ENCODE measurements around the gene MARCKS.

The MARCKS gene
- 10.5 to 1,497 (median 103) reads per million in 18 experiments for total RNA-seq

DNA sequence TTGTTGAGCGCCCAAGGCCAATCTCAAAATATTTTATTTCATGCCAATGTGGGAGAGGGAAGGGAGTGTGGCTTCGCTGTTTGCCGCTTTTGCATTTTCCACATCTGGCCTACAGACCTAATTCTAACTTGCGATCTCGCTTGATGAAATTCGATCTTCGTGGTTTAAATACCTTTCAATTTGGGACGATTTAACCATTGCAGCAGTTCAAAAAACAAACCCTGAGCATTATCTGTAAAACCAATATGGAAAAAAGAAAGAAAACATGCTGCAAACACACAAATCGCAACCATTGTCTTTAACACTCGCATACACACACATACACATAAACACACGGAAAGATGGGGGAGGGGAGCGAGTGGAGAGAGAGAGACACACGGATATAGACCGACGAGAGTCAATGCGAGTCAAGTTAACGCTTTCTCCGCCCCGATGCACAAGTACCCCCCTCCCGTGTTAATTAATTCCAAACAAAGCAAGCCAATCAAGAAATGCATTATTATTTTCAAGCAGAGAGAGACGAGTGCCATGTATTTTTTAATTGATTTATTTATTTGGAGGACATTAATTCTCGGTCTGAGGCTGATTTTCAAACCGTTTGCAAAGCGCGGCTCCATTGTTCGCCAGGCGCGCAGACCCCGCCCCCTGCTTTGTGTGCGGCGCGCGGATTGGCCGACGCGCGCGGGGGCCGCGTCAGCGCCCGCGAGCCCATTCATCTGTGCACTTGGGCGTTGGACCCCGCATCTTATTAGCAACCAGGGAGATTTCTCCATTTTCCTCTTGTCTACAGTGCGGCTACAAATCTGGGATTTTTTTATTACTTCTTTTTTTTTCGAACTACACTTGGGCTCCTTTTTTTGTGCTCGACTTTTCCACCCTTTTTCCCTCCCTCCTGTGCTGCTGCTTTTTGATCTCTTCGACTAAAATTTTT is at the start of gene MARCKS:
TSS of gene MARCKS (plus strand) at position 721 of the 931 bp plus-strand sequence. CDS start 401 bp downstream, outside the sequence.
- peak; percentile 76 to 80 for DNase-seq

DNA sequence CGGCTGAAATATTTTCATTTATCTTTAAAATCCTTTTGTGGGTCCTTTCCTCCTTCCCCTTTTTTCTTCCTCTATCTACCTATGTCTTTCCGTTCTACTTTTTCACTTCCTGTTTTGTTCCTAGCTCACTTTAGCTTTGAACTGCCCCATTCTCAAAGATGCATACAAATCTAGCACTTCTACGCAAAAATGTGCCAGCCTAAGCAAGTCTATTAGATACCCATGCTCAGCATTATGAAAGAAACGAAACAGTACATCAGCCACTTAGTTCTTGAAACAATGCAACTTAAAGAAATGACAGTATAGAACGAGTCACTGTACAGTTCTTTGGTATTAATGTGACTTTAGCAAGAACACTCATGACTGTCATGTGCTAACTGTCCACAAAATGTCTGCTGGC is 47.3 kb upstream of the MARCKS start:
- DNase-seq: peak; percentile 71 to 82

DNA sequence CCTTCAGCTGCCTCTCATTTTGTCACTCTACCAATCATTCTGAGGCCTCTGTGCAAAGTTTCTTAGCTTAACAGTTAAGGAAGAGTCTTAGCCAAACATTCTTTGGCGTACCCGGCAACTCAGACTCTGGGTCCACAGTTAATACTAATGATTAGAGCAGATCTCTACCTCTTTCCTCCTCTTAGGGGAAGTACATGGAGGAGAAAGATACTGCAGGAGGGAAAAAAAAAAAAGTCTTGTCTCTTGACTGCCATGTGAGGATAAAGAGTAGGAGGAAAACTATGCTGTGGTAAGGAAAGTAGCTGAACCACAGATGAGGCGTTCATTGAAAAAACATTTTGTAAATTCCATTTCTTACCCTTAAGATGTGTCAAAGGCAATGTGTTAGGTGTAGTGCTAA is 44.0 kb upstream of the MARCKS start:
- peak; percentile 23 to 27 for DNase-seq

DNA sequence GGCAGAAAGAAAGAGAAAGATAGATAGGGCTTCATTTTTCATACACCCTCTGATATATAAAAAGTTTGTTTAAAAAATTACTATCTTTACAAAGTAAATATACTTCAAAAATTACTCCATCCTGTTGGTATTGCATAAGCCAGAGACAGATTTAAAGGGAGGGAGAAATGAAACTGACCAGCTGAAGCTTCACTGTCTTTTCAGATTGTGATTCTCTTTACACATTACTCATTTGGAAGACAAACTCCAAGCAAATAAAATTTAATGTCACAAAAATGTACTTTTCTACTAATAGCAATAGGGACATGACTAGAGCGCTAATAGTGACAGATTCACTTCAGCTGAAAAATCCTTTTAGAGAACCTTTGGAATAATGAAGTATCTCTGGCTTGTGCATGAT is 38.6 kb upstream of the MARCKS start:
- DNase-seq: peak; percentile 13 to 25

DNA sequence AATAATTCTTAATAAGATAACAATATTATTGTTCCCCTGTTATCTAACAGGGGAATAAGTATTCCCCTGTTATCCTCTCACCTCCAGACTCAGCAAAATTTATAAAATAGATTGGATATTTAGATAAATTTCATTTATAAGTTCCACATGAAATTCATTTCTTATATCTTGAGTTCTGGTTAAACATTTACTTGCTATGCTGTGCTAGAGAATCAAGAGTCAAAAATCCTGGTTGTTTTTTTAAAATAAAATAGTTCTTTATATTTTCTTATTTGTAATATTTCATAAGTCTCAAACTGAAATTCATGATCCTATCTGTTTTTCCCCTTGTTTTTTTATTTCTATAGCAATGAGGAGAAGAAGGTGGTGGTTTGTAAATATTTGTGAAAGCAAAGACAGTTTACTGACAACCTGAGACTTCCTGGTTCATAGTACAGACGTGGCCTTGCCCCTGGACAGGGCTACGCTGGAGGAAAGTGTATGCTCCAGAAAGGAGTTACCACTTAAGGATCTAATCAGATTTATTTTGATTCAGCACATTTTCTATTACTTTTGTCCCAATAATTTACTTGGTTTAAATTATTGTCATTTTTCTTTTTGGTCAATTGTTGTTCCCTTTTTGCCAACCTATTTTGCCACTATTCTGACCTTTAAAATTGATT is 37.8 kb upstream of the MARCKS start:
- no peak for DNase-seq

DNA sequence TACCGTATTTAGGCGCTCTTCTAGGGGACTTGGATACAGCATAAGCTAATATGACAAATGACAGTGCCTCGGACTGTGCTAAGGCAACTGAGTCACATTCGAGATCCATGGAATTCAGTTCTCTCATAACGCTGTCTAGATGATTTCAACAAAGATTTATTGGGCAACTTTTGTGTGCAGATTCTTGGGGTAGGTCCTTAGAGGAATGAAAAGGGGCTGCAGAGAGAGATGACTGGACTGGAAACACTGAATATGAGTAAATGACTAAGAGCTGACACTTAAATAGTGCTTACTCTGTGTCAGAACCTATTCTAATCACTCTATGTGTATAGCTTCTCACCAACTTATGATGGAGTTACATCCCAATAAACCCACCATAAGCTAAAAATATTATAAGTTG is 36.4 kb upstream of the MARCKS start:
- DNase-seq: no peak

DNA sequence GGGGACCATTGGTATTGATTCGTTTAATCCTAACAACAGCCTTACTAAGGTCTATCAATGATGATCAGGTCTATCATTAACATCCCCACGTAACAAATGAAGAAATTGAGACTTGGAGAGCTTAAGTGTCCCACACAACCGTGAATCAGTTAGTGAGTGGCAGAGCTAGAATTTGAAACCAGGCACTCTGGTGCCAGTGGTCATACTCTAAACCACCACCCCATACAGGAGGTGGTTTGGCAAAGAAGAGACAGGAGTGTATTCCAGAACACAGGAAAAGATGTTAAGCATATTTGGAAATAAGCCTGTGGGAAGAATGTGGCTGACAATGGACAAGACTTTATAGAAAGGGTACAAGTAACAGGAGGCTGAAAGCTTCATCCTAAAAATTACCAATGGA is 35.7 kb upstream of the MARCKS start:
- no peak for DNase-seq

GRCh38 chr6:113823916-113824315 is 33.2 kb upstream of the MARCKS start:
- no peak for DNase-seq

DNA sequence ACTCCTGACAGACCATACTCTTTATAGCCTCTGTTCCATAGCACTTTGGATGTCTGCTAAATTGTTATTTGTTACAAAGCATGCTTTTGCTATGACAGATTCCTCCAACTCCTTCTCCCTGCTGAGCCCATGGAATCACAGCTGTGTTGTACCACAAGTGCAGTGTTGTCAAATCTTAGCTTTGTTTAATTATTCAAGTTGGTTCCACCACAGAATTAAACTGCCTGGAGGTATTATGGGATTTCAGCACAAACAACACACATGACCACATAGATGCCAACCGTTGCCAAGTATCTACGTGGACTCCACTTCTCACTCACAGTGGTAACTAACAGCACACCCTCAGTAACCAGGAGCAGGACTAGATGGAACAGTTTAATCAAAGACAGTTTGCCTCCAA is 32.7 kb upstream of the MARCKS start:
- no peak for DNase-seq

DNA sequence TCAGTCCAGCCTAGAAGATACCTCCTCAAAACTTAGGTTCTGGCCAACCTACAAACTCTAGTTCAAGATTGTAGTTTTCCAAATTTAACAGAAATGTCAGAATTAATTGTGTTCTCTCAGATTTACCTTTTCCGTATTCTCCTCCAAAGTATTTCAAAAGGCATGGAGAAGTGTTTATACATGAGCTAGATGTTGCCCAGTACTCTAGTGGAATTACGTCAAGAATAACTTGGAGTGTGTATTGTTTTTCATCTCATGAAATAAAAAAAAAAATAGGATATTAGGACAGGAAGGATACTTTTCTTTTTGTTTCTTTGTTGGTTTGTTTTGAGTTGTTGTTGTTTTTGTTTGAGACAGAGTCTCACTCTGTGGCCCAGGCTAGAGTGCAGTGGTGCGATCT is 32.3 kb upstream of the MARCKS start:
- no peak for DNase-seq

GRCh38 chr6:113825781-113826180 is 31.4 kb upstream of the MARCKS start:
- DNase-seq: no peak

DNA sequence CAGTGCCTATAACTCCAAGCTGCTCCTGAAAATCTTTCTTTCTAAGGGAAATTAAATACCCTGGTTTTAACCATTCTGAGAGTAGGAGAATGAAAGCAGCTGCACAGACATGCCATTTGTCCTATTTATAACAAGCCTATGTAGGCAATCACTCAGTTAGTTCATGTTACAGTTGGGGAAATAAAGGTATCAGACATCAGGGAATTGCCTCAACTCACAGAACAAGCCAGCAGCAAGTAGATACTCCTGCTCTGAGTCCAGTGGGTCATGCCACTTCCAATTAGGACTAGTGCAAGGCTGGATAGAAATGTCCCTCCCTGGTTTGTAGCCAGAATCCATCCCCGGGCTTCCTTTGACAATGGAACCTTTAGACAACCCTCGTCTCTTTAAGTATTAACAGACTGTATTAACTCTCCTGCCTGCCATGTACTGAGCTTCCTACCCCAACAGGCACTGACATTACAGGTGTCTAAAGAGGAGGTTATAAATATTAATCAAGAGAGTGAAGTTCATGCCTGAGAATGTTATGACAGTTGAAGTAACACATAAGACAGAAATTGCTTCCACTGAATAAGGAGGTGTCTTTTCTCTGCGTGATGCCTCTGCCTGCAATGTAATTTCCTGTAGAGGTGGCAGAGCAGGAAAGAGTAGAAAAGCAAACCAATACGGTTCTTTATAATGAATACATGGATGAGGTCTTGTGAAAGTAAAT is 28.0 kb upstream of the MARCKS start:
- DNase-seq: no peak

DNA sequence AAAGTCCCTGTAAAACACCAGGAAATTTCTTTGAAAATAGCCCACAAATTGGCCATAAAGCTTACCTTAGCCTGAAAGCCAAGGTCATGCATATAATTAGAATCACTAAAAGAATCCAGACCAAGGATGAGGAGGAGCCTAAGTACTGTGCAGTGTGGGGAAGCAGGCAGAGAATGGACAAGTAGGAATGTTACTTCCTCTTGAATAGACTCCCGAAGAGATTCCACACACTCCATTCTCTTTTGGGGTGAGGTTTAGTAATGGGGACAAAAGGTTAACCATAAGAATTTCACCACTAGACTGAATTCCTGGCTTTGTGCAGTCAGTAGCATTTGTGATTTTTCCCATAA is 27.5 kb upstream of the MARCKS start:
- no peak for DNase-seq

GRCh38 chr6:113830140-113830539 is 27.0 kb upstream of the MARCKS start:
- DNase-seq: no peak

- no peak for DNase-seq
Observed at GRCh38 chr6:113833537-113833936, 23.6 kb upstream of the MARCKS start.

DNA sequence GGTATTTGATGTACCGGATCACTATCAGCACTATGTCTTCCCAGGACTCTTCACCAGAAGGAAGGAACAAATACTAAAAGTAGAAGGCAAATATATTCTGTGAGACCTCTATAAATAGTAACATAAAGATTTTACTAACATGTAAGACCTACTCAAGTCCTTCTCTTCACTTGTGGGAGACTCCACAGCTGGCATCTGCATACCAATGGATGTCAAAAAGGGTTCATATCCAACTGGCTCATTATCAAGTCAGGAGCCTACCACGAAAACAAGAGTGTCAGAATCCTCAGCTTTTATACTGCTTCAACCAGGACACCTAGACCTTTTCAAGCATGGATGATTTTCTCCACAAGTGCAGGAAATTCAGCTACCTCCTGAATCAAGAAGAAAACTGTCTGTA is 20.0 kb upstream of the MARCKS start:
- no peak for DNase-seq

DNA sequence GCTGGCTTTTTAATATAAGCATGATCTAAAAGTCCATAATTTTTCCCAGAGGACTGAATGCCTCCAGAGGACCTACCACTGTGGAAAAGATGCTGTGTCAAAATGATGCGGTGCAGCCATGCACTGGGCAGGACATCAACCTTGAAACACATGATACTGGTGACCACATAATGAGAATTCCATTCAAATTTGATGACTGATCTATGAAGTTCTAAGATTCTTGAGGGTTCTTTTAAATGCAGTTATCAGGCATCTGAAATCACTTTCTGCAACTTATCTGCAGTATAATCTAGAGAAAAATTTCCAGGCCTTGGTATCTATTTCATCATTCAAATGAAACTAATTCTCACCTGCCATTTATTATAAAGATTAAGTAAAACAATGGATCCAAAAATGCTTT is 15.0 kb upstream of the MARCKS start:
- DNase-seq: no peak

DNA sequence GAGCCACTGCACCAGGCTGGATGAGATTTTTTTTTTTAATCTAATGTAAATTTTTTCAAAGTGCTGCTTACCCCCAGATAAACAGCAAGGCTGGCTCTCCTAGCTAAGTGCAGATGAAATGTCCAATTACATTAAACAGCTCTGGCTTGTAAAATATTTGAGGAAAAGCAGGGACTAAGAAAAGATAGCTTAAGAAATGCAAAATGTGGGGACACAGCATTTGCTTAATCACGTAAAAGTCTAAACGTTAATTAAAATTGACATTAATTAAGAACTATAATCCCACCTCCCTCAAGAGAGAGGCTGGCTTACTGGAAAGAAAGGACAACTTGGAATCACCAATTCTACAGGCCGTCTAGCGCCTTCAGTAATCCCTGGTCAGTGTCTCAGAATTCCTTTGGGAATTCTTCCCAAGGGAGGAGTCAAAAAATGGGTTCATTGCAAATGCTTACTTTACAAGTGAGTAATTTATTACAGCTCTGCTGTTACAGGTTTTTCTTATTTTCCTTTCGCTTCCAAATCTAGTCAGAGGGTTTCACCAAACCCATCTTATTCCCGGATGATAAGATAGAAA is 13.6 kb upstream of the MARCKS start:
- DNase-seq: no peak

- DNase-seq: no peak
Observed at GRCh38 chr6:113846577-113846976, 10.6 kb upstream of the MARCKS start.

DNA sequence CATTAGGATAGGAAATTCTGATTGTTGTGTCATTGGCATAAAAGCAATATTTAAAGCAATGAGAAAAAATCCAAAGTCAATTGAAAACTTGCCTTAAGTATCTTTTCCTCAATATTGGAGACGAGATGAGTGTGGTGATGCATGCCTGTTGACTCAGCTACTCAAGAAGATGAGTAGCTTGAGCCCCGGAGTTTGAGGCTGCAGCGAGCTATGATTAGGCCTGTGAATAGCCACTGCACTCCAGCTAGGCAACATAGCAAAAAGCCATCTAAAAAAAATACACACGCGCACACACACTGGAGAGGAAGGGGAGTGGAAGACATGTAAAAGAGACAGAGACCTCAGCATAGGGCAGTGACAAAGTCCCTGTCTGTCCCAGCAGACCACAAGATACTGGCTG is 9.7 kb upstream of the MARCKS start:
- DNase-seq: no peak

DNA sequence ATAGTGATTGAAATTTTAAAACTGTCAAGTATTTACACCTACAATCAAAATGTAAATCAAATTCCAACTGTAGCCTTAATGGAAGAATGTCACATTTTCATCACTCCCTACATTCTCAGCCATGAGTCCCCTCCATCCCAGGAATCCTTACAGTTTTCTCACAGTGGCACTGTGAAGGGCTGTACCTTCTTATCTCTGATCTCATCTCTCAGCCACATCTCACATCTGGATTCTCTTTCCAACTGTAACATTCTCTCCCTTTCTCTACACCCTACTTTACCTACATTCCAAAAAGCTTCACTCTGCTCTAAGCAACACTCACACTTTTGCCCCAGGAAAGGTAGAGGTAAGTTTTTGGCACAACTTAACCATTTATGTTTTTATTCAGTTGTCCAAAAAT is 8.9 kb upstream of the MARCKS start:
- DNase-seq: no peak

- no peak for DNase-seq
Observed at GRCh38 chr6:113848811-113849210, 8.3 kb upstream of the MARCKS start.

DNA sequence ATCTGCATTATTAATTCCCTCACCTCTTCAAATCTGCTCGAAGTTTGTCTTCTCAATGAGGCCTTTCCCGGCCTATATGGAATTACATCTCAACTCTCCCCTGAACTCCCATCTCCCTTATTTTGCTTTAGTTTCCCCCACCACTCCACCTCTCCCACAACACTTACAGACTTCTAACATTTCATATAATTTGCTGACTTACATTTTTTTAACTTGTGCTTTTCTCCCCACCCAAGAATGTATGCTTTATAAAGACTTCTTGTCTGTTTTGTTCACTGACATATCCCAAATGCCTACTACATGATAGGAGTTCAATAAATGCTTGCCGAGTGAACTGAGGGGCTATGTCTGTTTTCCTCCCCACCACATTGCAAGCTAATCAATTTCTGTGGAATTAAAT is 3.9 kb upstream of the MARCKS start:
- no peak for DNase-seq
